Inflammatory macrophage treated with lipopolysaccharide for 4 hours (primary cell): ENCODE data around the gene SLC30A9.

ENCODE experiments used
- DNase-seq: peaks from one replicate; pipeline ENCODE4 v3.0.0-alpha.2; 2020

SLC30A9 gene

DNA sequence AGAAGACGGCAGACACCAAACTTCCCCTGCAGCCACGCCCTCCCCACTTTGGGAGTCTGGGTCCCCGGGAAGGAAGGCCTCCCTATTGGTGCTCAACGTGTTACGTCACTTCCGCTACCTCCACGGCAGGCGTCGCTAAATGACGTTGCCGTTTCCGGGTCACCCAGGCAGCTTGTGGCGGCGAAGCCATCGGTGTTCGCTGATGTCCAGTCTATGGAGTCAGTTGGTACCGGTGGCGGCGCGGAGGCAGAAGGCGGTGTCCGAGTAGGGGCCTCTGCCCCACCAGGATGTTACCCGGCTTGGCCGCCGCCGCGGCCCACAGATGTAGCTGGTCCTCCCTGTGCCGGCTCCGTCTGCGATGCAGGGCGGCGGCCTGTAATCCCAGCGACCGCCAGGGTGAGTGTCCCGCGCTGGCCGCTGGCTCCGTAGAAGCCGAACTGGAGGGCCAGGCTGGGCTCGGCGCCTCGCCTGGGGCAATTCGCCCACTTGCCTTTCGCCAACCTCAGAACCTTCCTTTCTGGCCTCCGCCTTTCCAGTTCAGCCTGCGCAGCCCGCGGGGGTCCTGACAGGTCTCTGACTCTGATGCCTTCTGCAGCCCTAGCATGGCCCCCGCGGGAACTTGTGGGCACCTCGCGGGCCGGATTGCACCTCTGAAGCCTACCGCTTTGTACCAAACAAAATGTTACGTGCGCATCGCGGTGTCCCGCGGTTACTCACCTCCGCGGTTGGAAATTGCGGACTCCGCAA is at the start of gene SLC30A9:
Gene SLC30A9, plus strand, starts transcription at position 166 of the 747 bp plus-strand sequence. Its CDS starts 122 bp downstream, at position 288.
- peak; percentile 96 for DNase-seq

DNA sequence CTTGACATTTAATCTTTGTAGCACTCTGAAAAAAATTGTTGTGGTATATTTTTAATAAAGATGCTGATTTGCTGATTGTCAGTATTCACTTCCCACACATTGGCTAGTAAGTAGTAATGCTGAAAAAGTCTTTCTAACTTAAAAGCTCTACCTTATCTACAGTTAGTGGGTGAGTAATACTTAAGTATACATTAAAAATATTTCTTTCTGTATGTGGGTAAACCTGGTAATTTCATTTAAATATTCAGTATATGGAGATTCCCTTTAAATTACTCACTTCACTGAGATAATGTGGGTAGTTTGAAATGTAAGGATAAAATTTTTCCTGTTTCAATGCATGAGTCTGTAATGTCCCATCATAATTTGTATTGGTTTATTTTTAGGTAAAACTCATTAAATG is 49.5 kb upstream of the SLC30A9 start:
- no peak for DNase-seq

DNA sequence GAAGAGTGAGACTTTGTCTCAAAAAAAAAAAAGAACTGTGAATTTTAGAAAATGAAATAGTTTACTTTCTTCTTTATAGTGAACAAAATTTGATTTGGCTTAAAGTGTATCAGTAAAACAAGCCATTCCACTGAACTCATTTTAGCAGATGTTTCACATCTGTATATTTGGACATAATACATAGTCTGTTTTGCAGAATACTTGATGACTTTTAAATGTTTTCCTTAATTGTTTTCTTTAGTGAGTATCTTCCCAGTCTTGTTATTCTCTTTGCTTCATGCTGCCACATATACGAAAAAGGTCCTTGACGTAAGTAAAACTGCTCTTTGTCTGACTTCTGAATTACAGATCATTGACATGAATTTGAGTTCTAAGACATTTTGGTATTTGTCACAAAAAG is 46.8 kb upstream of the SLC30A9 start:
- DNase-seq: no peak

DNA sequence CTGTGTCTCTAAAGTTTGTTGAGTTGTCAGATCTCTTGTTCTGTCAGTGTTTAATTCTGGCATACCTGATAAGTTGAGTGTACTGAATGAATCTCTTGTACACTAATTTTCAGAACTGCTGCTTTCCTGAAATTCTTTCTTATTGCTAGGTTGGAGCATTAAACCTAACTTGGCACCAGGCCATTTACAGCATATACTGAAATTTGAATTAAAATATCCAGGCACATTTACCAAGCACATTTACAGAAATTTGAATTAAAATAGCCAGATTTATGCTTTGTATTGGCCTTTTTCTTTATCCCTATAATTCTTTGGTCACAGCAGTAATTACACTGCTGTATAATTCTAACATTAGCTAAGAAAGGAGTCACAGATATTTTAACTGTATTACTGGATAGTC is 46.2 kb upstream of the SLC30A9 start:
- no peak for DNase-seq

DNA sequence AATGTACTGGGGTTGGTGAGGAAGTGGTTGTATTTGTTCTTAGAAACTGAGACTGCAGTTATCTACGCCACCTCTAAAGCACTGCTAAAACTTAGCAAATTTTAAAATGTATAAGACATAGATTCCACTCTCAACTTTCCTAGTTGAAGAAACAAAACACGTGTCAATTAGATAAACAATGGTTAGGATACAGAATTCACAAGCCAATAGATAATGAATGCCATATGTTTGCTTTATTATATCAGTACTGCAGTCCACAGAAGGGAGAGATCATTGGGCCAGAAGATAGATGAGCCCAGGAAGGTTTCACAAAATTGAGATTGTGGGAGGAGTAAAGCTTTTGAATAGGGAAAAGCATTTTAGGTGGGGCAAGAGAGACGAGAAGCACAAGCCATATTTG is 40.8 kb upstream of the SLC30A9 start:
- no peak for DNase-seq

DNA sequence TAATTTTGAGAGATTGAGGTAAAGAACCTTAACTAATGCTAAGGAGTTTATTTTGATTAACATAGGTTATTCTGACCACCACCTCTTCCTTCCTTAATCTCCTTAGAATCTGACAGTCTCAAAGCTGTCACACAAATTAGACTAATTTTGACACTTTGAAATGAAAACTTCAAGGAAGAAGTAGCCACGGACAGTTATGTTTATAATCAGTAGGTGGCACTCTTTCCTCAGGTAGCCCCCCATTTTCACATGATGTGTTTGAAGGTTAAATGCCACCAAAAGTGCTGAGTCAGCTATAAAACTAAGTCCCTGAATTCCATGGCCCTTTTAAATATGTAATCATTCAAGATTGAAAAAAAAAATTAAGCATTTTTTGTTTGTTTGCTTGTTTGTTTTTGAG is 32.7 kb upstream of the SLC30A9 start:
- no peak for DNase-seq

DNA sequence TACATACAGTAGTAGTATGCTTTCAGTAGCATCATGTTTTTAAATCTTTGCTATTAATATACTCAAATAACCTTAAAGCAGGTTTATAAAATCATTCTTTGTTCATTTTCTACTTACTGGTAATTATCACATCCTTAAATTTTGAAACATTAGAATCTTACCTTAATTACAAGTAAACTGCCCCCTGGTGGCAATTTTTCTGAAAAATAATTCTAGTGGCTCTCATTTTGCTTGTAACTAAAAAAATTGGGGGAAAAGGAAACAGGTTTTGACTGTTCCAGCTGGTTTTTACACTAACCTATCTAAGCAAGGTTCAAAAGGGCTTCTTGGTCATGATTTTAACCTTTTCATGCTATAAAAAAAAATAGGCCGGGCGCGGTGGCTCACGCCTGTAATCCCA is 27.2 kb upstream of the SLC30A9 start:
- DNase-seq: peak; percentile 53

DNA sequence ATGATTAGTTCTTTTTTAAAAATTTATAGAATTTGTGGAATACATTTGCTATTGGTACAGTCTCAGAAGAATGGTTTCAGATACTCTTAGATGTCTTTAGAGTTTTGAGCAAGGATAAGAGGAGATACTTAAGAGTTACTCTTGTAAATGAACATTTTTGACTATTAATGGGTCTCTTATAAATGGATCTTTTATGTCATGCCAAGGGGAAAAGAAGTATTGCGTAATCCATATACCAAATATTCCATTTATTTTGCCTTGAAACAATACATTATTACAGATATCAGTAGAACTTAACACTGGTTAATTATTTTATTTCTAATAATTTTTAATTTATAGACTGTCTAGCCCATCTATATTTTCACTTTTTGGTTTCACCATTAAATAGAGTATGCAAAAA is 25.9 kb upstream of the SLC30A9 start:
- DNase-seq: no peak

DNA sequence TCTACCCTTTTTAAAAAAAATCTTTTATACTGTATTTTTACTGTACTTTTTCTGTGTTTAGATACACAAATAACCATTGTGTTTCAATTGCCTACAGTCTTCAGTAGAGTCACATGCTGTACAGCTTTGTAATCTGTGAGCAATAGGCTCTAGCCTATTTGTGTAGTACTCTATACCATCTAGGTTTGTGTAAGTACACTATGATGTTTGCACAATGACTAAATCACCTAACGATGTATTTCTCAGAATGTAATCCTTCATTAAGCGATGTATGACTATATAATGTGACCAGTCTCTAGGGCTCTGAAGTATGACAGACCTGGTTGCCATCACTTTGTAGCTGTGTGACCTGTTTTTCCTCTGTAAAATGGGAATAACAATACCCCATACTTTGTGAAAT is 22.9 kb upstream of the SLC30A9 start:
- no peak for DNase-seq

DNA sequence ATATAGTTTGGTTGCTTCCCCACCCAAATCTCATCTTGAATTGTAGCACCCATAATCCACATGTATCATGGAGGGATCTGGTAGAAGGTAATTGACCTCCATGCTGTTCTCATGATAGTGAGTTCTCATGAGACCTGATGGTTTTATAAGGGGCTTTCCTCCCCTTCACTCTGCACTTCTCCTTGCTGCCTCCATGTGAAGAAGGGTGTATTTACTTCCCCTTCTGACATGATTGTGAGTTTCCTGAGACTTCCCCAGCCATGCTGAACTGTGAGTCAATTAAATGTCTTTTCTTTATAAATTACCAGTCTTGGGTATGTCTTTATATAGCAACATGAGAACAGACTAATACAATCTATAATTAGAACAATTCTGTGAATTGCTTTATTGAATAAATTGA is 20.7 kb upstream of the SLC30A9 start:
- peak; percentile 62 for DNase-seq

DNA sequence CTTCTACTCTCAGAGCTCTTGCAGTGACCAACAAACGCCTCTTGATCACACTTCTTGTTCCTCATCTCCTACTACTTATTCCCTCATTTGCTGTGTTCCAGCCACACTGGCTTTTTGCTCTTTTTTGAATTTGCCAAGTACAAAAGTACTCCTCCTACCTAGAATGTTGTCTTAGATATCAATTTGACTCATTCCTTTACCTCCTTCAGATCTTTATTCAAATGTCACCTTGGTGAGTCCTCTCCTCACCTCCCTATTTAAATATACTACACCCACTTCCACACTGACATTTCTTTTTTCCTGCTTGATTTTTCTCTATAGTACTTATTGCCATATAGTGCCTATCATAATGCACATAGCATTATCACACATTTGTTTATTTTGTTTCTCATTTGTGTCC is 15.0 kb upstream of the SLC30A9 start:
- DNase-seq: no peak

DNA sequence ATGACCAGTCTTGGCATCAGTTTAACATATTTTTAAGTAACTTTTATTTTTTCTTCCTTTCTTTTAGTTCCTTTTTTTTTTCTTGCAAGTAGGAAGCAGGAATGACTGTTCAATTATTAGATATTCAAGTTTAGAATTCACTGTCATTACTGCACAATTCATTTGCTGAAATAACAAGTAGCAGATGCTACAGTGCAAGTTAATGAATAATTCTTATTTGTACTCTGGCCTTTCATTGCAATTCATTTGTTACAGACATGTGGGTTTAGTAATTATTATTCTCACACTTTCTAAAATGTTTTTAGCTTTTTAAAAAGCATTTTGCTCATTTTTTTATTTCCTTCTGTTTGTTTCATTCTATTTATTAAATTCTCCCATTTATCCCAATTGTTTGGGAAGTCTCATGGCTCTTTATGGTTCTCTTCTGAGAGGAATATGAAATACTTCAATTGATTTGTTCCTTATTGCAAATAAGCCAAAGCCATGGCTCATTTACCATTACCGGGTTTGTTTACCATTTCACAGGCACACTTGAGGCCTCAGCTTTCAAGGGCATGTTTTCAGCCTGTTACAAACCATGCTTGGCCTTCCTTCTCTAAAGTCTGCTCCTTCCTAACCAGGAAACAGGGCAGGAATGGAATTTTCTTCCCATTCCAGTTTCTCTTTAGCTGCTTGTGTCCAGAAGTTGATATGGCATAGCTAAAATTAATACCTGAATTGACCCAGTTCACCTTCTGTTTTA is 13.4 kb upstream of the SLC30A9 start:
- no peak for DNase-seq

DNA sequence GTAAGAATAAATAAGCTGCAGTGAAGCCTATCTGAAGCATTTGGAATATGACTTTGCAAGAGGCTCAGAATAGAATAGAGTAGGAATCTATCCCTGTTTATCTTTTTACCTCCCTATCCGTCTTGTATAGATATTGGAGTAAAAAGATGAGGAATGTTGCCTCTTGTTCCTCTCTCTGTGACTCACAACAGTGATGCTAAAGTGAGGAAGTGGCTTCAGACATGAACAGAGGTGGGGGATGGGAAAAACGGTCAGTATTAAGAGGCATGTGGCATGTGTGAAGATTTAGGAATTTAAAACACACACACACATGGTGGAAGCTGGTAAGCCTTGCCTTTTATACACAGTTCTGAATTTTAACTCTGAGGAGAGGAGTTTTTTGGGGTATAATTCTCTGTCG is 12.6 kb upstream of the SLC30A9 start:
- peak; percentile 40 for DNase-seq

DNA sequence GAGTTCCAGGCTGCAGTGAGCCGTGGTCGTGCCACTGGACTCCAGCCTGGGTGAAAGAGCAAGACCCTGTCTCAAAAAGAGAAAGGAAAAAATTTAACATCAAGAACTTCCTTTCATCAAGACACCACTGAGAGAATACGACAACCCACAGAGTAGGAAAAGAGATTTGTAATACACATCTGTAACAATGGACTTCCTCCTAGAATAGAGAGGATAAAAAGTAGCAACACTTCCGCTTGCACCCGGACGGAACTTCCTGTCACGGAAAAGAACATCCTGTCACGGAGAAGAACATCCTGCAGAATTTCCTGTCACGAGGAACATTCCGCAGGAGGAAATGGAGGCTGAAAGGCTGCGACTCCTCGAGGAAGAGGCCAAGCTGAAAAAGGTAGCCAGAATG is 8.9 kb upstream of the SLC30A9 start, which contains the start of gene DCAF4L1:
Gene DCAF4L1, plus strand, starts transcription at position 301 of the 400 bp plus-strand sequence. Its CDS starts 37 bp downstream, at position 338.
- DNase-seq: no peak

DNA sequence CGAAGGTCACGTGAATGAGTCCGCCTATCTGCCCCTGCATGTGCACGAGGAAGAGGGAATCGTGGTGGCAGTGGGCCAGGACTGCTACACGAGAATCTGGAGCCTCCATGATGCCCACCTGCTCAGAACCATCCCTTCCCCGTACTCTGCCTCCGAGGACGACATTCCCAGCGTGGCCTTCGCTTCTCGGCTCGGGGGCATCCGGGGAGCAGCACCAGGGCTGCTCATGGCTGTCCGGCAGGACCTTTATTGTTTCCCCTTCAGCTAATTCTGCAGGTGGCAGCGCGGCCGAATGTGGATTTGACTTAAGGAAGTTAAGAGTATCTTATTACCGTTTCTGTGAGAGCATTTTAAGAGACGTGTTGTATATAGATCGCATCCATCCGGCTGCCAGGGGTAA is 7.6 kb upstream of the SLC30A9 start:
- no peak for DNase-seq

DNA sequence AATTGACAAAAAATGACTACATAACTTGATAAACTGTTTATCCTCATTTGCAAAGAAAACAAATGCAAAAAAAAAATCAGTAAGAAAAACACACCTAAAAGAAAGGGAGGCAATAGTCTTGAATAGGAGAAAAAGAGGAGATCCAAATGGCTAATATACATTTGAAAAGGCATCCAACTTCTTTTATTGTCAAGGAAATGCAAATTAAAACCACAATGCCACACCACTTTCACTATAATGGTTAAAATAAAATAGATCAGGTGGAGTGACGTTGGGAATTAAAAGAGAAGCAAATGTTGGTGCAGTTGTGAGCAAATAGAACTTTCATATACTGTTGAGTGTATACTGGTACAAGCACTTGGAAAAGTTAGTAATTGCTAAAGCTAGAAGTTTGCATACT is 5.2 kb upstream of the SLC30A9 start:
- no peak for DNase-seq

DNA sequence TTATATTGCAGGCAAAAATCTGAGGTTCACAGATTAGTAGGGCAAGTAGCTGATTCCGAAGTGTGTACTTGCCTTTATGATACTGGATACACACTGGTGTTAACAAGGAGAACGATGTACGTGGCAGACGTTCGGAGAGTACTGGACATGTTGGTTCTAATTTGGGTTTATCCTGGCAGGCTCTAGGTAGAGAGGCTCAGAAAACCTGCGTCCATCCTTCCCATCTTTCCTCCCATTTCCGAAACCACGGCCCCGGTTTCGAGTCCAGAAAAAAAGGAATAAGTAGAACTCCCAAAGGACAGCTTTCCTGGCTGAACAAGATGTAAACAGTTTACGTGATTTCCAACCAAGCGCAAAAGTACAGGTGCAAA is 351 bp upstream of the SLC30A9 start:
- DNase-seq: no peak

DNA sequence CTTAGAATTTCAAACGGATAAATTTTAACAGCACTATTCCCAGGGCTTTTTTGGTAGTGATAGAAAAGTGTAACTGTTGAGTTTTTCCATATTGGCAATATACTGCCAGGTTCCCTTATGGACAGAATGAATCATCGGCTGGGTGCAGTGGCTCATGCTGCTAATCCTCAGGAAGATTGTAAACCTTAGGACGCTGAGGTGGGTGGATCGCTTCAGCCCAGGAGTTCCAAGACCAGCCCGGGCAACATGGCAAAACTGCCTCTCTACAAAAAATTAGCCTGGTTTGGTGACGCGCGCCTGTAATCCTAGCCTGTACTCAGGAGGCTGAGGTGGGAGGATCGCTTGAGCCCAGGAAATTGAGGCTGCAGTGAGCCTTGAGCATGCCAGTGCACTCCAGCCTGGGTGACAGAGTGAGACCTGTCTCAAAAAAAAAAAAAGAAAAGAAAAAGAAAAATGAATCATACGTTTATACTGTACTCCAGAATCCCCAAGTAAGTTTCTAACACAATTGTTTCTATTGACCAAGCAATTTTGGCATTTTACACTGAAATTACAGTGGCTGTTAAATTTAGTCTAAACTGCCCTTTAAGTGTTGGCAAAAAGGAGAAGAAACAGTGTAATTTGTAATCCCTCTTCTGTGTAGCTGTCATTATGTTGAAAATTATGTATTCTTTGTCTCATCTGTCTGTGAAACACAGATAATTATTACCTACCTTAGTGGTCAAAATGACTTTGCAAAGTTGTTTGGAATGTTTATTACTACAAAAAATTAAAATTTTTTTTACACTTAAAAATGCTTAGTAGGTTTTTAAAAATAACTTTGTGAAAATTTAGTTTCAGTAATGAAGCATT is 1.8 kb downstream of the SLC30A9 start:
- no peak for DNase-seq

DNA sequence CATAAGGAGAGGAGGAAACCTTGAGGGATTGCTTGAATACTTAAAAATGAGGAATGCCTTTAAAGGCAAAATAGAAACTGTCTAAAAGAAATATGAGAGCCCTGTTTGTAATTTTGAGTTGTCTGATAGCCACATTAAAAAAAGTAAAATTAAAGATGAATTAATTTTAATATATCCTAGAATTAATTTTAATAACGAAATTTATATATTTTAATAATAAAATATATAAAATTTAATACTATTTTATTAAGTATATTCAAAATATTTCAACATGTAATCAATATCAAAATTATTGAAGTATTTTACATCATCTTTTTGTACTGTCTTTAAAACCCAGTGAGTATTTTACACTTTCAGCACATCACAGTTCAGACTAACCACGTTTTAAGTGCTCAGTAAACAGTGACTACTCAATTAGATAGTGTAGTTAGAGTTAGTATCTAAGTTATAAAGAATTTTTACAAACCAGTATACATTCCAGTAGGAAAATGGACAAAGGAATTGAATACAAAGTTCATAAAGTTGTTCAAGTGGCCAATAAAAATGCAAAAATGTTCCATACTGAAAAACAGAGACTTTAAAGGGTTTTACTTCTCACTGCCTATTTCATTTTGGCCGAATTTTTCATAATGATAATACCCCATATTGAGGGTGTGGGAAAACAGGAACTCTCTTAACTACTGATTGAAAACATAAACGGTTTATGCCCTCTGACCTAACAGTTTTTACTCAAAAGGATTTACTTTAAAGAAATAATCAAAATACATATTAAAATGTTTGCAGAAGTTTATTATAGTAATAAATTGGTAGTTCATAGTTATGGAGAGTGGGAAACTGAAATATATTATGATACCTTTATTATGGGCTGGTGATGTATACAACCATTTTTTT is 2.9 kb downstream of the SLC30A9 start:
- no peak for DNase-seq

DNA sequence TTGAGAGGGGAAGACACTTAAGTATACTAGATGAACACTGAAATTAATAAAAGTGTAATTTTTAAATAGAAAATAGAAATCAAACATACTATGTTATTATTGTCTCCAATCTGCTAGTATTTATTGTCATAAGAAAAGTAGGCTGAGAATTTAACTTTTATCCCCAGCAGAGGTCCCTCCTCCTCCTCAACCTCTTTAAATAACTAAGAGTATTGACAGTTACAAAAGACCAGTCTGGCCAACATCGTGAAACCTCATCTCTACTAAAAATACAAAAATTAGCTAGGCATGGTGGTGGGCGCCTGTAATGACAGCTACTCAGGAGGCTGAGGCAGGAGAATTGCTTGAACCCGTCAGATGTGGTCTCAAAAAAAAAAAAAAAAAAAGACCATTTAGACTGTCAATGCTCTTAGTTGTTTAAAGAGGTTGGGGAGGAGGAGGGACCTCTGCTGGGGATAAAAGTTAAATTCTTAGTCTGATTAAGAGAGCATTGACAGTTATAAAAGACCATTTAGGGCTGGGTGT is 4.2 kb downstream of the SLC30A9 start:
- DNase-seq: no peak

DNA sequence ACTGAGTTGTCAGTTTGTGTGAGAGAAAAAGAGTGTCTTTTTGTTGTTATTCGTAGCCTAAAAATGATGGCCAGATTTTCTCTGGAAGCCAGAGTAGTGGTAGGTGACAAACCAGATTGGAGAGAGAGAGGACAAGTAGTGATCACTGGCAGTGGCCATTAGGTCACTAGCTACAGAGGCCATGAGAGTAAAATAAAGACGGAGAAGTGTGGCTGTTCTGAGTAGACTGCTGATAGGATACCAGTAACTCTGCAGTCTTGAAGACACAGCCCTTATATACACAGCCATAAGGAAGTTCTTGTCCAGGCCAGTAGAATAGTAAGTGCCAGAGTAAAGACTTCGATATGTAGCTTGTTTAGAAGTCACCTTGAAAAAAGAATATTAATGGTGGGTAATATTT is 7.7 kb downstream of the SLC30A9 start:
- no peak for DNase-seq

DNA sequence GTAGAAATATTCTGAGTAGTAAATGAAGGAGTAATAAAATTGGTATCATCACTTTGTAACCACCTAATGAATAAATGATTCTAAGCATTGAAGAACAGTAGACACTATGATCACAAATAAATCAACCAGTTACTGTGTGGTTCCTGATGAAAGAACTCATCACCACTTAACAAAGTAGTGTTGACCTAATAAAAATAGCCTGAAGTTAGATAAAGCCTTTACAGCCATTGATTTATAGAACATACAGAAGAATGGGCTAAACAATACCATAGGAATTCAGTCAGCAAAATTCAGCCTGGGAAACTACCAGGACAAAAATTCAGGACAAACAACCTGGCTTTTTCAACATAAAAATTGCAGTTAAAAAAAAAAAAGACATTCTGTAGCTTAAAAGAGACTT is 9.0 kb downstream of the SLC30A9 start:
- no peak for DNase-seq
